Measurements from ENCODE around the gene CEACAM3.
"Not testable (repeated sequence)": the region's sequence is repeated elsewhere in the genome, so short reads cannot be mapped to it uniquely, and the experiment has no call there.

CEACAM3 gene

DNA sequence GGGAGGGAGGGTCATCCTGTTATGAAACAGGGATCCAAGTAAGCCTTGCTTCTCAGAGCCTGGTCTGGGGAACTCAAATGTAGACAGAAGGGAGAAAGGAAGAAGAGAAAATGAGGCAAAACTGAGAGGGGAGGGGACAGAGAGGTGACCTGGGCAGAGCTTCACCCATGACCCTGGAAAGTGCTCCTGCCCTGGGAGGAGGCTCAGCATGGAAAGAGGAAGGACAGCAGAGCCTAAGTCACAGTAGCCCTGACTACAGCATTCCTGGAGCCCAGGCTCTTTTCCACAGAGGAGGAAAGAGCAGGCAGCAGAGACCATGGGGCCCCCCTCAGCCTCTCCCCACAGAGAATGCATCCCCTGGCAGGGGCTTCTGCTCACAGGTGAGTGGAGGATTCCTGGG is at the start of gene CEACAM3:
CEACAM3 (plus strand) TSS at position 226 of the 400 bp plus-strand sequence; CDS start at position 317, 91 bp downstream.
- no peak for DNase-seq

GRCh38 chr19:41746593-41747227 is 49.7 kb upstream of the CEACAM3 start:
- peak; percentile 66 for DNase-seq

GRCh38 chr19:41748012-41748411 is 48.4 kb upstream of the CEACAM3 start:
- no peak for DNase-seq

- not testable (repeated sequence) for DNase-seq
Measured at GRCh38 chr19:41750248-41751134, 45.9 kb upstream of the CEACAM3 start.

GRCh38 chr19:41753159-41753558 is 43.2 kb upstream of the CEACAM3 start:
- DNase-seq = no peak

- DNase-seq = peak; percentile 10
Measured at GRCh38 chr19:41753936-41754529, 42.4 kb upstream of the CEACAM3 start.

DNA sequence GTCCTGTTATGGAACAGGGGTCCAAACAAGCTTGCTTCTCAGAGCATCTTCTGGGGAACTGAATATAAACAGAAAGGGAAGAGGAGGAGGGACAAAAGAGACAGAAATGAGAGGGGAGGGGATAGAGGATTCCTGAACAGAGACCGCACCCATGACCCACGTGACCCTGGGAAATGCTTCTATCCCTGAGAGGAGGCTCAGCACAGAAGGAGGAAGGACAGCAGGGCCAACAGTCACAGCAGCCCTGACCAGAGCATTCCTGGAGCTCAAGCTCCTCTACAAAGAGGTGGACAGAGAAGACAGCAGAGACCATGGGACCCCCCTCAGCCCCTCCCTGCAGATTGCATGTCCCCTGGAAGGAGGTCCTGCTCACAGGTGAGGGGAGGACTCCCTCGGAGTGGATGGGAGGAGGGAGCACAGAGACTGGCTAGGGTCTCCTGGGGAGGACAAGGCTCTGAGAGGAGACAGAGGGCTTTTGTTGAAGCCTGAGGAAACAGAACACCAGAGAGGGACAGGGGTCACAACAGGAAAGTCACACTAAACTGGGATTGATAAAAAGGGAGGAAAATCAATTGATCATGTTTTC is 41.0 kb upstream of the CEACAM3 start, which contains the start of gene CEACAM6:
CEACAM6 (plus strand) TSS at position 203 of the 586 bp plus-strand sequence; CDS start at position 312, 109 bp downstream.
- no peak for DNase-seq

DNA sequence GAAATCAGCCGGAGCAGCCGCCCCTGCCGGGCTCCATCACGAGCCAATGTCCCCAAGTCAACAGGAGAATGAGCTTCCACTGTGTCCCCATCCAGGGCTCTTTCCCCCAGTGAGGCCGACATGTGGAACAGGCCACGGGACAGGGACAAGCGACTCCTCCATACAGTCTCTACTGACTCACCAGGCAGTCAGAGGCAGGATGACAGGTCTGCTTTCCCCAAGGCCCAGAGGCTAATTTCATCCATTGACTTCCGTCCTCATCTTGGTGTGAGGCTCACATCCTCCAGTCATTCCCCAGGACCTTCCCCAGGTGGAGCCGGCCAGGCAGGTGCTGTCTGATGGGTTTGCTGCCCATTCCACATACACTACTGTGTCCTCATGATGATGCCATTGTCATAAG is 37.5 kb upstream of the CEACAM3 start:
- DNase-seq = no peak

GRCh38 chr19:41767115-41767514 is 29.3 kb upstream of the CEACAM3 start:
- no peak for DNase-seq

- DNase-seq = not testable (repeated sequence)
Measured at GRCh38 chr19:41768105-41768504, 28.3 kb upstream of the CEACAM3 start.

DNA sequence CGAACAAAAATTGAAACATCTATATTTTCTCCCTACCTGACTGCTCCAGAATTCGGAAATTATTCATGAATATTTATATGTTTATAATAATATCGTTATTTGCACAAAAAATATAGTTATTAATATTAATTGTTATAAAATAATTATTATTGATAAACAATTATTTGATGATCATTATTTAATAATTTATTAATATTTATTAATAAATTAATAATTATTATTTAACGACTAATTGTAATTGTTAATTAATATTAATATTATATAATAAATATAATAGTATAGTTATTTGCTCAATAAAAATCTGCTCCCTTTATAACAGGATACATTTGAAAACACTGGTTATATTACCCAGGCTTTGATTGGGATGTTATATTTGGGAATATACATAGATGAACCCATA is 26.8 kb upstream of the CEACAM3 start:
- no peak for DNase-seq

- DNase-seq = no peak
Measured at GRCh38 chr19:41771410-41771809, 25.0 kb upstream of the CEACAM3 start.

DNA sequence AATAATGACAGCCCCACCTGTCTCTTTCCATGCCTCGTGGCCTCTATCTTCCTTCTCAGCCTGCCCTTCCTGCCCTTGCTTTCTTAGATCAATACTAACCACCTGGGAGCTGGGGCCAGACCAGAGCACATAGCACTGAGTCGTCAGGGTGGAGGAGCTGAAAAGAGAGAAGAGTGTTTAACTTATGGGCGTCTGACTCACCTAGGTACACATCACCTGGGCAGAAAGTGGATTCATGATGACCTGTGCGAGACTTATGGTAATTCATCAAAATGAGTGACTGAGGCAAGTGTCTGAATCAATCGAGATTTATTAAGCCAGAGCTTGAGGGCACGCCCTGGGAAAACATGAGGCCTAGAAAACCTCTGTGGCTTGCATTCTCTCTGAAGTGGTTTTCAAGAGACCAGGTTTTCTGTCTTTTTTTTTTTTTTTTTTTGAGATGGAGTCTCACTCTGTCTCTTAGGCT is 21.8 kb upstream of the CEACAM3 start:
- no peak for DNase-seq

DNA sequence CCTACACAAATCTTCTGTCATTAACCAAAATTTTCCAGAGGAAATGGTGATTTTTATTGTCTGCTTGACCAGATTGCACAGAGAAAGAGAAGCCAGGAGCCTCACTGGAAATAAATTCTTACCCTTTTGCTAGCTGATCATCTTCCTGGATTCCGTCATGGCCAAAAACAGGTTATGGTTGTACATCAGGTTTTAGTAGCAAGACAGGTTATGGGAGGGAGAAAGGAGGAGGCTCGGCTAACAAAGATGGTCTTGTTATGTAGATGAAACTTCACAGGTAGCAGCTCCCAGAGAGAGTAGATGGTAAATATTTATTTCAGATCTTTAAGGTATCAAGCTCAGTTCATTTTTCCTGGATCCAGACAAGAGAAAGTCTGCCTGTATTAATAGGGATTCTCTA is 19.7 kb upstream of the CEACAM3 start:
- DNase-seq = no peak

GRCh38 chr19:41783612-41784011 is 12.8 kb upstream of the CEACAM3 start:
- no peak for DNase-seq

DNA sequence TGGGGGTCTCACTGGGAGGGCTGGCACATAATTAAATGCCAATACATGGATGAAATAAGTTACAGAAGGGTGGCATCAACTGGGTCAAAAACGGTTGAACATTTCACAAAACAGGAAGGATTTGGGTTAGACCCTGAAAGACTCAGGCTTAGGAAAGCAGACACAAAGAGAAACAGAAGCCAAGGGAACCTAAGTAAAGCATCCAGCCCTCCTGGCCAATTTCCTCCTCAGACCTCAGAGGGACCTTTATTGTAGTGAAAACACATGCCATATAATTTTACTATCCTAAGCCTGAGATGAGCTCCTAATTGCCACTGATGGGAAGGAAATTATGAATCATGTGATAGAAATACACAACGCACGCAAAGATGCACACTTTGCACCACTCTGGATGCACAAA is 12.1 kb upstream of the CEACAM3 start:
- DNase-seq = no peak

DNA sequence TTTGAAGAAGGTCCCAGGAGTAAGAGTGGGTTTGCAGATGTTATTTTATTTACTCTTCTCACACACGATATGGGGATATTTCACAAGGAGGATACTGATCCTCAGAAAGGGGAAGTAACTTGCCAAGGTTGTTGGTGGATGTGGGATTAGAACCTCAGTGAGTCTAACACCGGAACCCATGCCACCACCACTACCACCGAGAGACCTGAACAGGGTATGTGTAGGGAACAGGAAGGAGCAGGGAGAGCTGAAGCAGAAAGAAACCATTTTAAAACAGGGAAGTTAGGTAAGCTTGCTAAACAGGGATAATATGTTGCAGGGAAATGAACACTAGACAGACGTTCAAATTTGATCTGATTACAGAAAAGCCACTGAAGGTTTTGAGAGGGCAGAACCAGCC is 11.6 kb upstream of the CEACAM3 start:
- no peak for DNase-seq

GRCh38 chr19:41785653-41786052 is 10.7 kb upstream of the CEACAM3 start:
- DNase-seq = peak; percentile 38

GRCh38 chr19:41787055-41787454 is 9.3 kb upstream of the CEACAM3 start:
- DNase-seq = no peak

DNA sequence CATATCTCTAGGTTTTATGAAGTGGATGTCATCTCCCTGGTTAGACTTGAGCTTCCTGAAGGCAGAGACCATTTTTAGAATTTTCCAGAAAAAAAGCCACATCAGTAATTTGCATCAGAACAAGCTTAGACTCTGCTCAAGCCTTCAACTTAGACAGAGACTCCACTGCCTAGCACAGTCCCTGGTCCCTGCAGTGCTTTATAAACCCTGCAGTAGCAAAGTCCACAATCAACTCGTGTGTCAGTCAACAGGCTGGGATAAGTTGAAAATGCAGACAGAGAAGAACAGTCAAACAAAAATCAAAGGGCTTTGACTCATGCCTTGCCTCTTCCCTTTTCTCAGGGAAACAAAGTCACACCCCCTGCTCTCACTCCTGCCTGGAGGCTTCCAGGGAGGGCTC is 7.9 kb upstream of the CEACAM3 start:
- DNase-seq = not testable (repeated sequence)

GRCh38 chr19:41789053-41789452 is 7.3 kb upstream of the CEACAM3 start:
- DNase-seq = not testable (repeated sequence)

DNA sequence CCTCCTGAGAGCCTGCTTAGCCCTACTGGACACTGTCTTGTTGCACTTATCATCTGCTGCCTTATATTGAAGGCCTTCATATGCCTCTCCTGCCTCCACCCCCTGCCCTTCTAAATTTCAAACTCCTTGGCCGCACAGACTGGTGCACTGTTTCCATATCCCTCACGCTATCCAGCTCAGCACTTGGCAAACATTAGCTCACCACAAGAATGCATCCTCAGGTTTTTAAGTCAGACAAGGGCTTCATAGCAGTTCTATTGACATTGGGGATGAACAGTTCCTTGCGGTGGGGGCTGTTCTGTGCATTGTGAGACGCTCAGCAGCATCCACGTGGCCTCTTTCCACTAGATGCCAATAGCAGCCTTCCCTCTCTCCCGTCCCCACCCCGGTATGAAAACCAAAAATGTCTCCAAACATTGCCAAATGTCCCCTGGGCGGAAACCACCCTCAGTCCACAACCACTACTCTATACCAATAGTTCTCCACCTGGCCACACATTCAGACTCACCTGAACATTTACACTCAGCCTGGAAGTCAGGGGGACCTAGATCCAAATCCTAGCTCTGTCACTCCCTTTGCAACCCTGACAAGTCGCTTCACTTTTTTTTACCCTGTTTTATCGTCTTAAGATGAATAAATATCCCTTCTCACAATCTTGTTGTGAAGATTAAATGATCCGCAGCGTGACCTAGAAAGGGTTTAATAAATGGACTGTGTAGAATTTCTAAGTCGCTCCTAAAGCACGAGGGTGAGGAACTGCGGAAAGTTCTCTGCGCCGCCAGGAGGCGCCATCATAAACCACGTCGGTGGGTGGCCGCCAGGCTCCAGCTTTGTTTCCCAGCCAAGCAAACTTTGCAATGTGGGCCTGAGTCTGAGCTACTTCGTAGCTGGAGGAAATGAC is 3.6 kb upstream of the CEACAM3 start:
- no peak for DNase-seq

Data from SHP77 treated with DMSO at 0.1 percent for 48 hours (cell line).